ENCODE measurements around the gene DAB2IP.

Gene DAB2IP

GRCh38 chr9:121772600-121773285 is 121.3 kb downstream of the DAB2IP start:
- TF ChIP-seq LEF1 (IDR thresholded peaks at IDR 0.05; ENCODE audit: borderline replicate concordance) (no peak), PKNOX1 (IDR thresholded peaks at IDR 0.05) (no peak), TARDBP (IDR thresholded peaks at IDR 0.05) (no peak), FOXK2 (IDR thresholded peaks at IDR 0.05) (no peak), SP1 (IDR thresholded peaks at IDR 0.05) (no peak), FOXA1 (IDR thresholded peaks at IDR 0.05) (no peak), ARNT (IDR thresholded peaks at IDR 0.05) (no peak), HDGF (IDR thresholded peaks at IDR 0.05; ENCODE audit: borderline replicate concordance) (no peak), BHLHE40 (IDR thresholded peaks at IDR 0.05; ENCODE audit: borderline replicate concordance) (no peak), CTBP1 (IDR thresholded peaks at IDR 0.05; ENCODE audit: borderline replicate concordance) (no peak), ELF4 (IDR thresholded peaks at IDR 0.05) (no peak), L3MBTL2 (conservative IDR thresholded peaks at IDR 0.05) (no peak)
- ChIA-PET CTCF (no interaction called here), POLR2A (no interaction called here)
- DNase-seq (ENCODE audit: extremely low spot score) = no peak

- ChIA-PET CTCF (no interaction called here), POLR2A (no interaction called here)
- DNase-seq (ENCODE audit: extremely low spot score) = no peak
- TF ChIP-seq CTBP1 (IDR thresholded peaks at IDR 0.05; ENCODE audit: borderline replicate concordance) (no peak), L3MBTL2 (conservative IDR thresholded peaks at IDR 0.05) (no peak), FOXA1 (IDR thresholded peaks at IDR 0.05) (no peak), TARDBP (IDR thresholded peaks at IDR 0.05) (no peak), NFRKB (IDR thresholded peaks at IDR 0.05) (no peak), BHLHE40 (IDR thresholded peaks at IDR 0.05; ENCODE audit: borderline replicate concordance) (no peak), SUZ12 (IDR thresholded peaks at IDR 0.05) (no peak), ELF4 (IDR thresholded peaks at IDR 0.05) (no peak), FOXM1 (IDR thresholded peaks at IDR 0.05; ENCODE audit: borderline replicate concordance) (no peak), SP1 (IDR thresholded peaks at IDR 0.05) (no peak), HDGF (IDR thresholded peaks at IDR 0.05; ENCODE audit: borderline replicate concordance) (no peak), PKNOX1 (IDR thresholded peaks at IDR 0.05) (no peak), ARNT (IDR thresholded peaks at IDR 0.05) (no peak), LEF1 (IDR thresholded peaks at IDR 0.05; ENCODE audit: borderline replicate concordance) (no peak), FOXK2 (IDR thresholded peaks at IDR 0.05) (no peak), ZNF384 (IDR thresholded peaks at IDR 0.05) (no peak)
Measured at GRCh38 chr9:121773286-121773953, 122.0 kb downstream of the DAB2IP start.

- CTCF ChIA-PET = no interaction called here
Measured at GRCh38 chr9:121773954-121774714, 122.7 kb downstream of the DAB2IP start.

DNA sequence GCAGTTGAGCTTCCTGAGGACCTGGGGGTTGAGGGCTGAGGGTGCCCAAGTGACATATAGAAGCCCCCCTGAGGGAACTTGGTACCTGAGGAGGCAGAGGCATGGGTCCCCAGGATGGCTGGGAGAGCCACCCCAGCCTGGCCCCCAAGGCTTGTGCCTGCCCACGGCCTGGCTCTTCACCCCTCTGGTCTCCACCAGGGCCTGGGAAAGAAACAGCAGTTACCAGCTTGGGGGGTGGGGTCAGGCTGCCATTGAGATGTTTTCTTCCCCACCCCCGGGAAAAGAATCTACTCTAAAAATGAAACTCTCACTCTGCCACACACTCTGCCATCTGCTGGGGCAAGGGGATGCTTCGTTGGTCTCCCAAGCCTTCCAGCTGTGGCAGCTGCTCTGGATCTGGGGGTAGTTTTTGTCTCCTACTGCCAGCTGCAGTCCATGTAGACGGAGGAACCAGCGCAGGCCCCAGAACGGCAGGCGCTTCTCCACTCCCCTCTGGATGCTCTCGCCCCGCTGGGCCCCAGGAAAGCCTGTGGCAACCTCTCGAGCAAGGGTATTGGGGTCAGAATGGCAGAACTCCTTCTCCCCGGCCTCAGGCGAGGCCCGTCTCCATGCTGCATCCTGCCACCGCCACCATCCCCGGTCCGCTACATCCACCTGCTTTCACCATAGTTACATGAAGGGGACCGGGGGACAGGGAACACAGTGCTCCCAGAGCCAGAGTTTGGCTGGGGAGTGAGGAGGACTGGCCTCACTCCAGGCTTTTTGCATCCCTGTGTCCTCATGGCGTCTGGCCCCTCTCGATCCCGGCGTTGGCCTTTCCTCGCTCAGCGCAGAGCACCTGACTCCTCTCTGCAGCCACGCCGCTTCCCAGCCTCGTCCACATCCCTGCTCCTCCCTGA is 123.5 kb downstream of the DAB2IP start:
- DNase-seq (ENCODE audit: extremely low spot score) = no peak
- POLR2A ChIA-PET = no interaction called here
- TF ChIP-seq SUZ12 (IDR thresholded peaks at IDR 0.05) = no peak
- TF ChIP-seq BHLHE40 (IDR thresholded peaks at IDR 0.05; ENCODE audit: borderline replicate concordance) = no peak
- no peak for TF ChIP-seq LEF1 (IDR thresholded peaks at IDR 0.05; ENCODE audit: borderline replicate concordance)
- no peak for TF ChIP-seq PKNOX1 (IDR thresholded peaks at IDR 0.05)
- TF ChIP-seq FOXA1 (IDR thresholded peaks at IDR 0.05) = no peak
- no peak for TF ChIP-seq FOXK2 (IDR thresholded peaks at IDR 0.05)
- no peak for TF ChIP-seq L3MBTL2 (conservative IDR thresholded peaks at IDR 0.05)
- no peak for TF ChIP-seq CTBP1 (IDR thresholded peaks at IDR 0.05; ENCODE audit: borderline replicate concordance)
- no peak for TF ChIP-seq SP1 (IDR thresholded peaks at IDR 0.05)
- TF ChIP-seq ARNT (IDR thresholded peaks at IDR 0.05) = no peak
- no peak for TF ChIP-seq NFRKB (IDR thresholded peaks at IDR 0.05)
- no peak for TF ChIP-seq ELF4 (IDR thresholded peaks at IDR 0.05)
- TF ChIP-seq FOXM1 (IDR thresholded peaks at IDR 0.05; ENCODE audit: borderline replicate concordance) = no peak
- TF ChIP-seq HDGF (IDR thresholded peaks at IDR 0.05; ENCODE audit: borderline replicate concordance) = no peak
- CTCF ChIA-PET = no interaction called here

More at GRCh38 chr9:121773954-121774714, 122.7 kb downstream of the DAB2IP start:
- POLR2A ChIA-PET = no interaction called here
- no peak for DNase-seq (ENCODE audit: extremely low spot score)
- TF ChIP-seq HDGF (IDR thresholded peaks at IDR 0.05; ENCODE audit: borderline replicate concordance) (no peak), FOXK2 (IDR thresholded peaks at IDR 0.05) (no peak), NFRKB (IDR thresholded peaks at IDR 0.05) (no peak), CTBP1 (IDR thresholded peaks at IDR 0.05; ENCODE audit: borderline replicate concordance) (no peak), ZNF384 (IDR thresholded peaks at IDR 0.05) (no peak), SUZ12 (IDR thresholded peaks at IDR 0.05) (no peak), TARDBP (IDR thresholded peaks at IDR 0.05) (no peak), FOXM1 (IDR thresholded peaks at IDR 0.05; ENCODE audit: borderline replicate concordance) (no peak), ELF4 (IDR thresholded peaks at IDR 0.05) (no peak), SP1 (IDR thresholded peaks at IDR 0.05) (no peak), BHLHE40 (IDR thresholded peaks at IDR 0.05; ENCODE audit: borderline replicate concordance) (no peak), PKNOX1 (IDR thresholded peaks at IDR 0.05) (no peak), L3MBTL2 (conservative IDR thresholded peaks at IDR 0.05) (no peak)
